Neural cell (in vitro differentiated cells): ENCODE measurements around the gene CCSAP.

Experiments
- CTCF ChIP-seq: fragments of 450-650 bp; IDR thresholded peaks from 2 replicates; pipeline ENCODE4 v1.5.1; 2014; ENCODE audit warnings: antibody characterized with exemption, mild to moderate bottlenecking, moderate library complexity; ENCODE audit not compliant: poor library complexity, severe bottlenecking
- EP300 ChIP-seq: fragments of 450-650 bp; conservative IDR thresholded peaks from 2 replicates; pipeline ENCODE4 v1.6.1; 2014; ENCODE audit warnings: antibody characterized with exemption, mild to moderate bottlenecking, moderate library complexity; ENCODE audit not compliant: poor library complexity, severe bottlenecking
- EZH2 ChIP-seq: fragments of 200-600, 300-800 bp; shearing (Covaris generic), sonication (generic); IDR thresholded peaks from 2 replicates; pipeline ENCODE4 v1.6.1; 2014; ENCODE audit warnings: antibody characterized with exemption, low read length, borderline replicate concordance, mild to moderate bottlenecking; ENCODE audit not compliant: insufficient read depth, poor library complexity, severe bottlenecking
- MXI1 ChIP-seq: fragments of 450-650 bp; conservative IDR thresholded peaks from 2 replicates; pipeline ENCODE4 v1.6.1; 2014; ENCODE audit warnings: antibody characterized with exemption, mild to moderate bottlenecking; ENCODE audit not compliant: poor library complexity, severe bottlenecking
- POLR2AphosphoS5 ChIP-seq: IDR thresholded peaks from 2 replicates; pipeline ENCODE4 v1.6.1; 2012
- RAD21 ChIP-seq: fragments of 450-650 bp; conservative IDR thresholded peaks from 2 replicates; pipeline ENCODE4 v1.6.1; 2014; ENCODE audit warnings: antibody characterized with exemption, mild to moderate bottlenecking, moderate library complexity
- TAF1 ChIP-seq: IDR thresholded peaks from 2 replicates; pipeline ENCODE4 v1.6.1; 2012; ENCODE audit warnings: low read depth

GRCh38 chr1:229325401-229325800 is 17.4 kb downstream of the CCSAP start:
- TF ChIP-seq CTCF = no peak
- TF ChIP-seq POLR2AphosphoS5 = no peak
- TF ChIP-seq MXI1 = no peak
- TF ChIP-seq RAD21 = no peak
- no peak for TF ChIP-seq EP300
- TF ChIP-seq EZH2 = no peak
- no peak for TF ChIP-seq TAF1
